DND-41 (cell line): ENCODE measurements around the gene TROAP.

Experiments
- ATAC-seq: fragments of 200-7000 bp; cut with Tn5 transposase; 3 replicates; pipeline ENCODE4 v1.9.1; 2021; ENCODE audit warnings: low read depth; ENCODE audit not compliant: insufficient read depth
- DNase-seq: peaks from one replicate; pipeline ENCODE4 v3.0.0-alpha.2; 2020
- H2AFZ ChIP-seq: 2 replicates; pipeline ENCODE4 v1.6.0; 2012; ENCODE audit warnings: low read depth, low read length
- H3K27ac ChIP-seq: 2 replicates; pipeline ENCODE4 v1.5.1; 2012; ENCODE audit warnings: low read length, inconsistent platforms
- H3K27me3 ChIP-seq: fragments of 200-600 bp; sonication (generic); 2 replicates; pipeline ENCODE4 v1.6.0; 2012; ENCODE audit warnings: low read length, mild to moderate bottlenecking, inconsistent platforms; ENCODE audit not compliant: insufficient read depth, poor library complexity
- H3K36me3 ChIP-seq: 2 replicates; pipeline ENCODE4 v1.5.1; 2012; ENCODE audit warnings: low read length, inconsistent platforms; ENCODE audit not compliant: insufficient read depth
- H3K4me1 ChIP-seq: 2 replicates; pipeline ENCODE4 v1.5.1; 2012; ENCODE audit warnings: mild to moderate bottlenecking, low read length; ENCODE audit not compliant: insufficient read depth
- H3K4me2 ChIP-seq: 2 replicates; pipeline ENCODE4 v1.6.0; 2012; ENCODE audit warnings: mild to moderate bottlenecking, moderate library complexity, low read length, inconsistent platforms; ENCODE audit not compliant: insufficient read depth
- H3K4me3 ChIP-seq, 2 experiments: fragments of 200-600 bp in 1 of 2; shearing (Covaris generic) in 1 of 2; 2 replicates each; pipeline ENCODE4 v1.5.1; 2012 to 2016; ENCODE audit warnings: inconsistent platforms in 2 of 2, low read length in 2 of 2, mild to moderate bottlenecking in 2 of 2, low read depth in 1 of 2, moderate library complexity in 1 of 2
- H3K79me2 ChIP-seq: 2 replicates; pipeline ENCODE4 v1.6.0; 2012; ENCODE audit warnings: low read length, inconsistent platforms; ENCODE audit not compliant: insufficient read depth
- H3K9ac ChIP-seq: 2 replicates; pipeline ENCODE4 v1.6.0; 2012; ENCODE audit warnings: low read depth, mild to moderate bottlenecking, inconsistent platforms, low read length, moderate library complexity
- H3K9me3 ChIP-seq: 2 replicates; pipeline ENCODE4 v1.5.1; 2012; ENCODE audit warnings: low read length, moderate library complexity, mild to moderate bottlenecking, inconsistent platforms; ENCODE audit not compliant: insufficient read depth, severe bottlenecking
- H4K20me1 ChIP-seq: 2 replicates; pipeline ENCODE4 v1.6.0; 2012; ENCODE audit warnings: low read length; ENCODE audit not compliant: insufficient read depth
- EZH2 ChIP-seq: IDR thresholded peaks from 3 replicates; pipeline ENCODE4 v1.6.1; 2012; ENCODE audit warnings: borderline replicate concordance, low read depth, mild to moderate bottlenecking, moderate library complexity, low read length, inconsistent platforms; ENCODE audit not compliant: severe bottlenecking
- TF ChIP-seq, protein P1 (sequence below): IDR thresholded peaks from 2 replicates; pipeline ENCODE4 v1.5.1; 2012; ENCODE audit warnings: borderline replicate concordance, low read length, moderate library complexity, mild to moderate bottlenecking; ENCODE audit not compliant: poor library complexity, severe bottlenecking; ENCODE audit errors: extremely low read depth

TROAP gene

DNA sequence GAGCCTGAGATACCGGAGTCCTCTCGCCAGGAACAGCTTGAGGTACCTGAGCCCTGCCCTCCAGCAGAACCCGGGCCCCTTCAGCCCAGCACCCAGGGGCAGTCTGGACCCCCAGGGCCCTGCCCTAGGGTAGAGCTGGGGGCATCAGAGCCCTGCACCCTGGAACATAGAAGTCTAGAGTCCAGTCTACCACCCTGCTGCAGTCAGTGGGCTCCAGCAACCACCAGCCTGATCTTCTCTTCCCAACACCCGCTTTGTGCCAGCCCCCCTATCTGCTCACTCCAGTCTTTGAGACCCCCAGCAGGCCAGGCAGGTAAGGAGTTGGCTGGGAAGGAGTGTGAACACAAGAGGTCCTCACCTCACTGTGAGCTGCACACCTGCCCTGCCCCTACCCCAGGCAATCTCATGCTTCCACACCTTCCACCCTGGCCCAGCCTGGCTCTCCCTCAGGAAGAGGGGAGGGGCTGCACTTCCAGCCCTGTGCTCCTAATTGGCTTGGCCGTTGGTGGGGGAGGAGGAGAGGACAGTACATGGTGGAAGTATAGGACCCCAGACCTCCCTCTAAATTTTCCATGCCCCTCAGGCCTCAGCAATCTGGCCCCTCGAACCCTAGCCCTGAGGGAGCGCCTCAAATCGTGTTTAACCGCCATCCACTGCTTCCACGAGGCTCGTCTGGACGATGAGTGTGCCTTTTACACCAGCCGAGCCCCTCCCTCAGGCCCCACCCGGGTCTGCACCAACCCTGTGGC, 7.8 kb downstream of the TROAP start:
- ATAC-seq = no peak
- peaks cover 3% of the 10 kb centered on the region for H3K4me1 ChIP-seq

DNA sequence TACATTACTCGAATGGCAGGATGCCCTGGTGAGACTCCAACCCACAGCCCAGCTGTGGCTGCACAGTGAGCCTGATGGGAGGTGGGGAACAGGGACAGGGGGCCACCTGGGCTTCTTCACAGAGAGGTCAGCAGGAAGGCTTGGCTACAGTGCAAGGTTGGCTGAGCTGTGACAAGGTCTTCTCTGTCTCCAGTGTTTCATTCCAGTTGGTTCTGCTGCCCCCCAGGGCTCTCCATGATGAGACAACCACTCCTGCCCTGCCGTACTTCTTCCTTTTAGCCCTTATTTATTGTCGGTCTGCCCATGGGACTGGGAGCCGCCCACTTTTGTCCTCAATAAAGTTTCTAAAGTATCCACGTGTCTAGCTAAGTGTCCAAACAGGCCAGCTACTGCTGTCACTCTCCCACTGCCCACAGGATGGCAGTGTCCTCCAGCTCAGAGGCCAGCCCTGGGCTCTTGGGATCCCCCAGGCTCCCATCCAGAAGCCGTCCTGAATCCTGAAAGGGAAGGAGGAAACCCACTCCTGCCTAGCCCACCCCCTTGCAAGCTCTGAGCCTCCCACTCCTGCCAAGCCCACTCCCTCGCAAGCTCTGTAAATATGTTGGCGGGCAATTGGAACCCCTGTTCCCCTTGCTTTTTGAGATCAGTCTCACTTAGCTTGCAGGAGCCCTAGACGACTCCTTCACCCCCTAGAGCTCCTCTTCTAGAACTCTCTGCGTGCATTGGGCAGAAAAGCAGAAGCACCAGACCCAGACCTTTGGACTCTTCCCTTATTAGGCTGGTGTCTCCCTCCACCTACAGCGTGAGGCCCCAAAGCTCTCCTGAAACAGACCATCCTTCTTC, 8.5 kb downstream of the TROAP start:
- no peaks in the 10 kb centered on the region for H3K9me3 ChIP-seq
- no peak for DNase-seq
- no peaks in the 10 kb centered on the region for H3K27me3 ChIP-seq
- H3K36me3 ChIP-seq = peaks cover 48% of the 10 kb centered on the region
- H3K4me1 ChIP-seq = peaks cover 1% of the 10 kb centered on the region
- no peak overlapping the region for H3K27ac ChIP-seq
- no peak overlapping the region for H3K4me3 ChIP-seq
- no peaks in the 10 kb centered on the region for H3K79me2 ChIP-seq
- no peak overlapping the region for H2AFZ ChIP-seq
- H4K20me1 ChIP-seq = peaks cover 7% of the 10 kb centered on the region; the same call in 1 of the 2 replicates
- TF ChIP-seq, protein P1, sequence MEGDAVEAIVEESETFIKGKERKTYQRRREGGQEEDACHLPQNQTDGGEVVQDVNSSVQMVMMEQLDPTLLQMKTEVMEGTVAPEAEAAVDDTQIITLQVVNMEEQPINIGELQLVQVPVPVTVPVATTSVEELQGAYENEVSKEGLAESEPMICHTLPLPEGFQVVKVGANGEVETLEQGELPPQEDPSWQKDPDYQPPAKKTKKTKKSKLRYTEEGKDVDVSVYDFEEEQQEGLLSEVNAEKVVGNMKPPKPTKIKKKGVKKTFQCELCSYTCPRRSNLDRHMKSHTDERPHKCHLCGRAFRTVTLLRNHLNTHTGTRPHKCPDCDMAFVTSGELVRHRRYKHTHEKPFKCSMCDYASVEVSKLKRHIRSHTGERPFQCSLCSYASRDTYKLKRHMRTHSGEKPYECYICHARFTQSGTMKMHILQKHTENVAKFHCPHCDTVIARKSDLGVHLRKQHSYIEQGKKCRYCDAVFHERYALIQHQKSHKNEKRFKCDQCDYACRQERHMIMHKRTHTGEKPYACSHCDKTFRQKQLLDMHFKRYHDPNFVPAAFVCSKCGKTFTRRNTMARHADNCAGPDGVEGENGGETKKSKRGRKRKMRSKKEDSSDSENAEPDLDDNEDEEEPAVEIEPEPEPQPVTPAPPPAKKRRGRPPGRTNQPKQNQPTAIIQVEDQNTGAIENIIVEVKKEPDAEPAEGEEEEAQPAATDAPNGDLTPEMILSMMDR = peak; percentile 57
- TF ChIP-seq EZH2 = no peak
- H3K9ac ChIP-seq = no peak overlapping the region
- peak; percentile 50; the same call in 2 of the 3 replicates for ATAC-seq
- no peak overlapping the region for H3K4me2 ChIP-seq

More for the DNA sequence above, 7.8 kb downstream of the TROAP start:
- no peak overlapping the region for H3K27ac ChIP-seq
- no peak for TF ChIP-seq EZH2
- TF ChIP-seq, protein P1 = no peak
- peaks cover 56% of the 10 kb centered on the region for H3K36me3 ChIP-seq
- no peaks in the 10 kb centered on the region for H3K9me3 ChIP-seq
- H3K4me2 ChIP-seq = no peak overlapping the region
- no peaks in the 10 kb centered on the region for H3K79me2 ChIP-seq
- H4K20me1 ChIP-seq = peaks cover 8% of the 10 kb centered on the region; the same call in 1 of the 2 replicates
- no peak for DNase-seq
- no peaks in the 10 kb centered on the region for H3K27me3 ChIP-seq
- H3K9ac ChIP-seq = no peak overlapping the region
- no peak overlapping the region for H3K4me3 ChIP-seq
- H2AFZ ChIP-seq = no peak overlapping the region

DNA sequence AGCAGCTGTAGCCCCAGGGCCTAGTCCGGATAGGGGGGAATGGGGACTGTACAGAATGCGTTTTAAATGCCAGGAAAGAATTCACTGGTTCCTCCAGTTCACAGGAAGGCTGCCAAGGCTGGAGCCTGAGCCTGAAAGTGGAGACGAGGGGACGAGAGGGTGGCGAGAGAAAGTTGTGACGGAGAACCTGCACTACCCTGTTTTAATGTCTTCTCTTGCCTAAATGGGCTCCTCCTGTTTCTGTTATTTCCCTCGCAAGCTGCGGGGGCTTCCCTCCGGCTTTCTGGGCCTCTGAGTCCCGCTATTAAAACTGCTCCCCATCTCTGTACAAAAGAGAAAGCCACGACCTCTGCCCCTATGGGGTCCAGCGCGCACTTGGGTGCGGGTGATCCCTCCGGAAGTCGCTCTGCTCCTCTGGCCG, 9.4 kb downstream of the TROAP start:
- no peak for DNase-seq
- Histone ChIP-seq H3K79me2 (no peaks in the 10 kb centered on the region), H3K27me3 (no peaks in the 10 kb centered on the region), H3K4me1 (peaks cover 10% of the 10 kb centered on the region), H3K4me2 (no peak overlapping the region), H3K9me3 (no peaks in the 10 kb centered on the region), H3K9ac (no peak overlapping the region), H3K36me3 (peaks cover 40% of the 10 kb centered on the region), H3K27ac (no peak overlapping the region), H4K20me1 (peaks cover 7% of the 10 kb centered on the region; the same call in 1 of the 2 replicates), H3K4me3 (no peak overlapping the region), H2AFZ (no peak overlapping the region)
- TF ChIP-seq EZH2 = no peak
- TF ChIP-seq, protein P1 = no peak
- no peak for ATAC-seq
